Hindlimb muscle (tissue), 1 donor: ENCODE data around the gene CYFIP2. TPM values are rescaled to one million over a fixed set of nuclear protein-coding genes. Genes with fewer than 3 reads are reported as not detected.

Experiments
- DNase-seq: peaks from one replicate; pipeline ENCODE4 v3.0.0-alpha.2; 2013
- polyA plus RNA-seq: library from polyadenylated mRNA; unstranded; fragments of 120-200 nt; gene quantifications from one replicate; pipeline ENCODE4 v1.2.1, GENCODE V29; 2013; ENCODE audit not compliant: insufficient read length

Gene CYFIP2
- polyA plus RNA-seq, 1 donor, result 5.7 TPM

- no peak for DNase-seq
These were observed 6.2 kb upstream of the CYFIP2 start for GRCh38 chr5:157259699-157260098.

DNA sequence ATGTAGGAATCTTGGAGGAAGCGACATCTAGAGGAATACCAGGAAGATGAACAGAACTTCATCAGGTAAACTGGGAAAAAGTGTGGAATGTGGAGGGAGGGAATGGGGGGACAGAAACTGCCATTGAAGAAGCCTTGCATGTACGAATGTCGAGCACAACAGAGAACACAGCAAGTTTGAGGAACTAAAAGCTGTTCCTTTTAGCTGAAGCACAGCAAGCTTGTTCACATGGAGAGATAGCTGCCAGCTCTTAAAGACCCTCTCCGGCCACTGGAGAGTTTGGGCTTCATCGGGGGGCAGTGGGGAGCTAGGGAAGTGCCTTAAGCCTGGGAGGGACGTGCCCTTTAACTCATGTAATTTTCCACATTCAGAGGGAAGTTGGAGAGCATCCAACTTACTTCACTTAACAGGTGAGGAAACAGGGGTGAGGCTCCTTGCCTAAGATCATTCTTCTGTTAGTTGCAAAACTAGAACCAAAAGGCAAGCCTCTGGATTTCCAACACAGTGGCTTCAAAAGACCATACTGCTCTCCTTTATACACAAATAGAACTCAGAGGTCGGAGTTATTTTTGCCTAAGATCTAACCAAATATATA is 2.3 kb upstream of the CYFIP2 start:
- DNase-seq, result no peak

GRCh38 chr5:157266286-157267007 is 524 bp downstream of the CYFIP2 start:
- DNase-seq, result peak; percentile 12

- no peak for DNase-seq
These were observed 1.1 kb downstream of the CYFIP2 start for GRCh38 chr5:157267025-157267424.

- DNase-seq, result no peak
These were observed 2.0 kb downstream of the CYFIP2 start for GRCh38 chr5:157267761-157268480.

DNA sequence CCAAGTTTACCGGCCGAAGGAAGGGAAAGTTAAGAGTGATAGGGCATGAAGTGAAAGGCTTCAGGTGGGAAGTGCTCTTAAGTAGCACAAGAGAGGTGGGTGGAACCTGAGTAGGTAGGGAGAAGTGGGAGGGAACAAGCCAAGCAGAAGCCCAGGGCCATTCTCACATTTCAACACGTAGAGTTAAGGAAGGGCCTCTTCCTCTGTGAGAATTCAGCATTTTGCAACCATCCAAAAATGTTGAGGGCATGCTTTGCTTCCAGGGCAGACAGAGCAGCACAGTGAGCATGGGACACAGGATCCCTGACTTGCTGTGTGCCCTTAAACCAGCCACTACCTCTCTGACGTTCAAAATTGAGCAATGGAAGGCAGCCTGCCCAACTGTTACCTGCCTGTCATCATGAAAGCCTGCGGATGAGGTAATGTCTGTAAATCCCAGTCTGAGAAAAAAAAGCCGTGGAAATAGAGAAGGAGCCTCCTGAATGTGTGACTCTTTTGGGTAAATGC is 3.3 kb downstream of the CYFIP2 start:
- DNase-seq, result no peak

DNA sequence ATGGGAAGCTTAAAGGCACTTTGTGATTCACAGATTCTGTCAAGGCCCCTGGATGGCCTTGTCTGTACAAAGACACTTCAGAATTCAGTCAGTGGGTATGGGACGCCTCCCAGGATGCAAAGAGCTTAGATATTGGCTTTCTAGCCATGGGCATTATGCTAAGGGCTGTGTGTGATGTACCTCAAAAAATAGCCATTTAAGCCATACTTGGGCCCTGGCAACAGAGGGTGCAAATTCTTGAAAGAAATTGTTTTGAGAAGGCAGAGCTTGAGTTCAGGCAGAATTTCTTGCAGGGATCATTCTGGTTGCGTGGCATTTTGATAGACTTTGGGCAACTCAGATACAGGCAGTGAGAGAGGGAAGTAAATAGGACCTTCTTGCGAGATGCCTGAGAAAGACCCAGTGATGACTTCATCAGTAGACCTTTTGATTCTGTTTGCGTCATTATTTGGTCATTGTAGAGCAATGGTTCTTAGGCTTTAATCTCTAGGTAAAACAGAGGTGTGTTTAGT is 3.9 kb downstream of the CYFIP2 start:
- no peak for DNase-seq

GRCh38 chr5:157270771-157271170 is 4.8 kb downstream of the CYFIP2 start:
- DNase-seq, result no peak

DNA sequence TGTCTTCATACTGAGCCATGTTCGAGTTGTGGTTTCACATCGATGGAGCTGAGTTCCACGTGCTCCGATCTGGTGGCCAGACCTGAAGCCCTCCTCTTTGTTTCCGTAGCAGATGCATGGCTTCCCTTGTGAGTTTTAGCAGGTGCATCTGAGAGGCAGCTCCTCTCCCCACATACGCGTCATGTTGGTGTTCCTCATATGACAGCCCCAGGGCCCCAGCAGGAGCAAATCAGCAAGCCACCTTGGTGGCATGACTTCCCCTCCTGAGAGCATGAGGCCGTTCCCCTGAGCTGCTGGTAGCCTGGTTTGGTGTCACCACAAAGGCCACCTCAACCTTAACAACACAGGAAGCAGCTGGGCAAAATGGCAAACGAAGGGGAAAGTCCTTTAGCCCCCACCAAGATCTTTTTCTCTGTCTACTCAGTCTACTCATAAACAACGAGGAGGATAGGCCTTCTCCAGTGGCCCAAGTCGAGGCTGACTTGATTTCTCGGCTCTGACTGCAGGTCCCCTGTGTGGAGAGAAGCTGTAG is 5.9 kb downstream of the CYFIP2 start:
- no peak for DNase-seq

- no peak for DNase-seq
These were observed 7.2 kb downstream of the CYFIP2 start for GRCh38 chr5:157273131-157273556.

GRCh38 chr5:157275403-157275802 is 9.5 kb downstream of the CYFIP2 start:
- DNase-seq, result no peak

GRCh38 chr5:157278319-157279037 is 12.6 kb downstream of the CYFIP2 start:
- no peak for DNase-seq

- no peak for DNase-seq
These were observed 13.8 kb downstream of the CYFIP2 start for GRCh38 chr5:157279605-157280239.

DNA sequence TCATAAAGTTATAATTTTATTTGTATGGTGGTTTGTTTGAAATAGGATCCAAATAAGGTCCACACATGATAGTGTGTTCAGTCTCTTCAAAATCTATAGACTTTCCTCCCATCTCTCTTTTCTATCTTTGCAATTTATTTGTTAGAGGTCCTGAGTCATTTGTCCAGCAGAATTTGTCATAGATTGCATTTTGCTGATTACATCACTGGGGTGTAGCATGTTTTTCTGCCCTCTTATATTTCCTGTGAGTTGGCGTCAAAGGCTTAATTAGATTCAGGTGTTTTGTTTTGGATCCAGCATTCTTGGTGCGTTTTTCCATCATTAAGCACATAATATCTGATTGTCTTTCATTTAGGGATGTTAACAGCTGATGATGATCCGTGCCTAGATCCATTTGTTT is 15.0 kb downstream of the CYFIP2 start:
- no peak for DNase-seq

GRCh38 chr5:157282150-157282549 is 16.2 kb downstream of the CYFIP2 start:
- no peak for DNase-seq

- no peak for DNase-seq
These were observed 17.5 kb downstream of the CYFIP2 start for GRCh38 chr5:157283434-157283833.

DNA sequence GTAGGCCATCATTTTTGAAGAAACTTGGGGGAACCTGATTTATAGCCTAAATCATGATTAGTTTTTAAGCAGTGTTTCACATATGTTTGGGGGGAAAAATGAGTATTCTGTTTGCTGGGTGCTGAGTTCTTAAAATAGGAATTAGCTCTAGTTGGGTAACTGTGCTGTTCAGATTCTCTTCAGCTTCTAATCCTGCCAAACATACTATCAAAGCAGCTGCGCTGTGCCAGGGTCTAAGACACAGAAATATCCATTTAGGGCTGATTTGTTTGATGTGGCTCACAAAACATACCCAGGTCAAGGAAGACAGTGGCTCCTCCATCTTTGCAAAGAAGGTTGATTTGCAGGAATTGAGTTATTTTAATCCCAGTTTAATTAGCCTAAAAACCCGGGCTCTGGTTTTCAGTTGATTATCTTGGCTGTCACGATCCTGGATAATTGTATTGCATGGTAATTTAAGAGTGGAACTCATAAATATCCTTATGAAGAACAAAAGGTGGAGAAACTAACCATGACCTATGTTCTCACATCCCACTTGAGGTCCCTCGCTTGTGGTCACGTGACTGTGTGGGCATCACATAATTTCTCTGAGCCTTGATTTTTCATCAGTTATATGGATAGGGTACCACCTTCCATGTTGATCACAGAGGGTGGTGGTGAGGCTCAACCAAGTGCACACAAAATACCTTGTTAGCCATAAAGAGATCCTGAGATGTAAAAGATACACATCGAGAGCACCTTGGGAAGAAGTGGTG is 18.7 kb downstream of the CYFIP2 start:
- no peak for DNase-seq

DNA sequence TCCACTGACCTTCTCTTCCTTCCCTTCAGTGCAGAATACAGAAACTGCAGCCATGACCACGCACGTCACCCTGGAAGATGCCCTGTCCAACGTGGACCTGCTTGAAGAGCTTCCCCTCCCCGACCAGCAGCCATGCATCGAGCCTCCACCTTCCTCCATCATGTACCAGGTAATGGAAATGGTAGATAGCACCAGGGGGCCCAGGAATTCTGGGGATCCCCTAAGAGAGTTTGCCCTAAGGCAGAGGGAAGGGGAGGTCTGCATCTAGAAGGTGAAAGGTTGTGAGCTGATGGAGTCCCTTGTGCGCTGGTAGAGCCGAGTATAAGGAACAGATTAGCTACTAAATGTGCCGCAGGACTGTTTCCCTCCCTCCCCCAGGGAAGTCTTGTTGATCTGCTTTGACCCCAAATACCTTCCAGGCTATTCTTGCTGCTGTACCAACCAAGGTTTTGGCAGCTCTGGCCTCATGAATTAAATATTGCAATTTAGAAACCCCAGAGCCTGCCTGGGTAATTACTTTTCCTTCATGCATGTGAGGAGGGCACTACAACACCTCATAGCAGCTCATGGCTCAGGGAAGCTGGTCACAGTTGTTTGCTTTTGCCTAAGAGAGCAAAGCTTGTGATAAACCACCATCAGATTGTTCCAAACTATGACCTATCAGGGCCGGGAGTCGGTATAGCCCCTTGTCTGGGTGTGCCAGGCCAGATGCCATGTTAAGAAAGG is 19.6 kb downstream of the CYFIP2 start:
- no peak for DNase-seq

DNA sequence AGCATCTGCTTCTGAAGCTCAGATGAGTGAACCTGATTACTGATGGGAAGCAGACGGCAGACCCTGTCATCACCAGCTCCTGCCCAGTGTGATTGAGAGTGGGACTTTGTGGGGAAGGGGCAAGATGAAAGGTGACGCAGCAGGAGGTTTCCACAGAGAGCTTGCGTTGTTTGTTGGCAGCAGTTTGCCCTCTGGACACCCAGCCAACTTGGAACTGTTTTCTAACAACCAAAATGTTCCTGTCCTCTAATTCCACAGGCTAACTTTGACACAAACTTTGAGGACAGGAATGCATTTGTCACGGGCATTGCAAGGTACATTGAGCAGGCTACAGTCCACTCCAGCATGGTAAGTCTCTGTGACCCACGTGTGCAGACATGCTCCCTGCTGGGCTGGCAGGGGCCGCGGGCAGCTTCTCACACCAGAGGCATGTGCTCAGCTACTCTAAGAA is 20.9 kb downstream of the CYFIP2 start:
- no peak for DNase-seq
